Renal cortical epithelial cell (primary cell): ENCODE measurements around the gene FREY1. TPM values are rescaled to one million over a fixed set of nuclear protein-coding genes. Genes with fewer than 3 reads are reported as not detected.
A peak's percentile ranks its signal among the peaks of the same experiment; 100 is the strongest.

Experiments used
- DNase-seq: peaks from one replicate; pipeline ENCODE4 v3.0.0-alpha.2; 2011; ENCODE audit warnings: low read depth
- total RNA-seq: library from RNA; depleted of rRNA; stranded (reverse); fragments of >200 nt; gene quantifications from 2 replicates; pipeline ENCODE4 v1.2.3, GENCODE V29; 2014

FREY1 gene
- total RNA-seq, 1 donor from 2014 or later, result 0.70 TPM

DNA sequence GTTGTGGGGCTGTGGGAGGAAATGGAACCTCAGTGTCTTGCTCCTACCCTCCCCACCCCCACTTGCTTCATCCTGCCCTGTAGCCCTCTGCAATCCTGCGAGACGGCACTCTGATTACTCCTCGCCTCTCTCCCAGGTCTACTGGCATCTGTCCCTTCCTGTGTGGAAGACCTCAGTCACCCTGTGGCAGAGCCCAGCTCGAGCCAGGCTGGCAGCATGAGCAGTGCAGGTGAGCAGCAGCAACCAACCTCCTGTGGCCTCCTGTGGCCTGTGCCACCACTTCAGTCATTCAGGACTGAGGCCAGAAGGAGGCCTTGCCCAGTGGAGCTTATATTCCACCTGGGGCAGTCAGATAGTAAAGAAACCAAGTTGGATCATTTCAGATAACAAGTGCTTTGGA, 36.4 kb downstream of the FREY1 start:
- DNase-seq, result no peak

GRCh38 chr11:45869551-45869950, 37.5 kb downstream of the FREY1 start:
- DNase-seq, result no peak

- DNase-seq, result no peak
Observed at GRCh38 chr11:45864041-45864440, 43.0 kb downstream of the FREY1 start.

DNA sequence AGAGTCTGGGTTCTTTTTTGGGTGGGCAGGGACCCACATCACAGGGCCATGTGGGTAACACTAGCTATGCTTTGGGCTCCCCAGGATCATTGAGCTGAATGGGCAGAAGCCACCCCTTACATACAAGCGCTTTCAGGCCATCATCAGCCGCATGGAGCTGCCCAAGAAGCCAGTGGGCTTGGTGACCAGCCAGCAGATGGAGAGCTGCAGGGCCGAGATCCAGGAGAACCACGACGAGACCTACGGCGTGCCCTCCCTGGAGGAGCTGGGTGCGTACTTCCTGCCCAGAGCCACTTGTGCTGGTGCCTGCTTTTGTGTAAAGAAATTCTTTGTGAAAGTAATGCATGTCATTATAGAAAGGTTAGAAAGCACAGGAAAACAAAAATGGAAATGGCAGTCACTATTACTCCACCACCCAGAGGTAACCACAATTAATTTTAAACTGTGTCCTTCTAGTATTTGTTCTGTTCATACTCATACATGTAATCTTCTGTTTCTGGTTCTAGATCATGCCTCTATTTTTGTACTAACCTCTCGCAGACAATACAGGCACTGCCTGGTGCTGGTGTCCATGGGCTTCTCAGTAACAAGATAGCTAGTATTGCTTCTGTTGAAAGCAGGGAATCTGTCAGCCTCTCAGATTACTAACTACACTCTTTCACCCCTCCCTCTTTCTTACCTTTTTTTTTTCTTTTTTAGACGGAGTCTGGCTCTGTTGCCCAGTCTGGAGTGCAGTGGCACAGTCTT, 46.1 kb downstream of the FREY1 start:
- DNase-seq, result no peak

DNA sequence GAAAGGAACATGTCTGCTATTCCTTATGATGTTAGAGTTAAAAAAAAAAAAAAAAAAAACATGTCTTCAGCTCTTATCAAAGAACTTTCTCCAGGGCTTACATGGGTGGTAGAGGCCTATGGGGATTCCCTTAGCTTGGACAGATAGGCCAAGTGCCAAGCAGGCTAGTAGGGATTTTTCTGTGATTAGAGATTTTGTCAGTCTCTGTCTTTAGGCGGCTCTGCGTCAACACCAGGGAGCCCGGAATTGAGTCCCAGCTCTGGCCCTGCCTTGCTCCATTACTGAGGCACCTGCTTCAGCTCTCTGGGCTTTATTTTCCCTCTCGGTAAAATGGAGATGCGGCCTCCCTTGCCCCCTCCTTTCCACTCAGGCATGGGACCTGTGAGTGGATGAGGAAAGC, 46.7 kb downstream of the FREY1 start:
- DNase-seq, result no peak

DNA sequence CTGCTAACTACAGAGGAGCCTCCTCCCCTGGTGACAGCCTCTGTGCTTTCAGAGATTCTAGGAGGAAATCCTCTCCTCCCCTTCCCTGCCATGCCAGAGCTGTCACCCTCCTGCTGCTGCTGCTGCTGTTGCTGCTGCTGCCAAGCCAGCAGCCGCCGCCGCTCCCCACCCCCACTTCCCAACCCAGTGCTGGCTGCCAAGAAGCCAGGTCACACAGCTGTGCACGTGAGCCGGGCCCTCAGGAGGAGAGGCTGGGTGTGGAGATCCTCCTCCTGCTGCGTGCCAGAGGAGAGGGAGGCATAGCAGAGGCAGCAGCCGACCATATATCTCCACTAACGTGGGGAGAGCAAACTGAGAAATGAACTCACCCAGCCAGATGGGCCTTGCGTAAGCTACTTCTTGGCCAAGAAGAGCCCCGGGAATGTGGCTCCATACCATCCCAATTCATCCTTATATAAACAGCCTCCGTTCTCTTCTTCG, 47.4 kb downstream of the FREY1 start:
- peak; percentile 81 for DNase-seq

DNA sequence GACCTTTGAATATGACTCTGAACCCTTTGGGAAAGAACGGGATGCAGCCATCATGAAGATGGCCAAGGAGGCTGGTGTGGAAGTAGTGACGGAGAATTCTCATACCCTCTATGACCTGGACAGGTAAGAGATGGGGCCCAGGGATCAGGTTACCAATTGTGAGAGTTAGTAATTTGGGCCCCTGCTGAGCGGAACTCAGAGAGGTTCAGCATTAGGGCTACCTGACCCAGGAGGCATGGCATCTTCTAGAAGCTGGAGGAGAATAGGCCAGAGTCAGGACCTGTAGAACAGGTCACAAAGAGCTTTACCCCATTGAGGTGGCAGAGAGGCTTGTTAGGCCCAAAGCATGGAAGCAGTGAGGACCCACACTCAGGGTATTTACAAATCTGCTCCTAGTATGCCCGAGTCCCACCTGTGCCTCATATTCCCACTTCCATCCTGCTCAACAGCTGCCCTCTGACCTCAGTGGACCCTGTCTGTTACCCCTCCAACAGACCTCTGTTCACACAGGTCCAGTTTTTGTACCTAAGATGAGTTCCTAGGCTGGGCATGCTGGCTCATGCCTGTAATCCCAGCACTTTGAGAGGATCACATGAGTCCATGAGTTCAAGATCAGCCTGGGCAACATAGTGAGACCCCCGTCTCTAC, 48.2 kb downstream of the FREY1 start:
- DNase-seq, result no peak

GRCh38 chr11:45857961-45858474, 49.1 kb downstream of the FREY1 start:
- peak; percentile 99 for DNase-seq

Other genes starting within 250 kb of the FREY1 start
- 0.10 TPM in 1 of 2 replicates, not detected in the other for gene CHST1, start 241.6 kb downstream of the FREY1 start, total RNA-seq
- gene SLC35C1, start 102.1 kb downstream of the FREY1 start, total RNA-seq, result 14.9 and 17.9 TPM in 2 replicates
- gene CRY2, start 59.8 kb downstream of the FREY1 start, total RNA-seq, result 5.4 and 14.4 TPM in 2 replicates
- gene MAPK8IP1, start 21.6 kb downstream of the FREY1 start, total RNA-seq, result 1.4 and 8.7 TPM in 2 replicates
- 19.5 and 28.7 TPM in 2 replicates for gene PEX16, start 10.6 kb upstream of the FREY1 start, total RNA-seq
- 0.40 and 1.2 TPM in 2 replicates for gene LARGE2, start 15.4 kb upstream of the FREY1 start, total RNA-seq
- gene PHF21A, start 214.2 kb upstream of the FREY1 start, total RNA-seq, result 8.9 and 27.7 TPM in 2 replicates